HG03342 (cell line): ENCODE results near the gene NR5A2.
"Not testable (repeated sequence)": the region's sequence is repeated elsewhere in the genome, so short reads cannot be mapped to it uniquely, and the experiment has no call there.

Experiments
- ATAC-seq: cut with Tn5 transposase; IDR thresholded peaks from one replicate; pipeline ENCODE4 v1.9.1; 2021; ENCODE audit warnings: mild to moderate bottlenecking, moderate library complexity; ENCODE audit not compliant: unreplicated experiment

Gene NR5A2

DNA sequence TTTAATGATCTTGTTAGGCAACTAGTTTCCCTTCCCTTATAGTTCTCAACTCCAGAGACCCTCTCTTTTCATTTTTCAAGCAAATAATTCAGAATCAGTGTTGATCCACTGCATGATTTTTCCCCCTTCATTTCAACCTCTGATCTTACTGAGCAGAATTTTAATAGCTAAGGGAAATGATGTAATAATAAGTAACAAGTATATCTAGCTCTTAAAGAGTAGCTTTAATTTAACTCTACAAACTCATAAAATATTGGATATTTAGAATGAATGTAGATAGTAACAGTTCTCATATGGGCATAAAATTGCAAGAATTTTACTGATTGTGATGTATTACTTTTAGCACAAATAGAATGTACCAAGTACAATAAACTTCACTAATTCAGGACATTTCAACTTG lies 130.2 kb downstream of the NR5A2 start:
- ATAC-seq, result no peak

DNA sequence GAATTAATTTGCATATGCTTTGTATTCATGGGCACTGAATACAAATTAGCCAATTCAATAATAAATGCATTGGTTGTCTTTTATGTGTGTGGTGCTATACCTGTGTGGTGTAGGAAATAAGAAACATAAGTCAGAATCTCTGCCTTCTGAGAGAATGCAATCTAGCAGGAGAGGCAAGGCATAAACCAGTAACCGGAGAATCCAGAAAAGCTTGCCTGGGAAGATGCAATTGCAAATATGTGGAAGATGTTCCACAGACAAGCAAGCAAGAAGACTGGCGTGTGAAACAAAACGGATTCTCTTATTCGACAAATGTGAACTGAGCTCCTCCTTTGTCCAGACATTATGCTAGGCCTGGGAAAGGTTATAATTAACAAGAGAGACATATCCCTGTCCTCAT lies 134.3 kb downstream of the NR5A2 start:
- no peak for ATAC-seq

DNA sequence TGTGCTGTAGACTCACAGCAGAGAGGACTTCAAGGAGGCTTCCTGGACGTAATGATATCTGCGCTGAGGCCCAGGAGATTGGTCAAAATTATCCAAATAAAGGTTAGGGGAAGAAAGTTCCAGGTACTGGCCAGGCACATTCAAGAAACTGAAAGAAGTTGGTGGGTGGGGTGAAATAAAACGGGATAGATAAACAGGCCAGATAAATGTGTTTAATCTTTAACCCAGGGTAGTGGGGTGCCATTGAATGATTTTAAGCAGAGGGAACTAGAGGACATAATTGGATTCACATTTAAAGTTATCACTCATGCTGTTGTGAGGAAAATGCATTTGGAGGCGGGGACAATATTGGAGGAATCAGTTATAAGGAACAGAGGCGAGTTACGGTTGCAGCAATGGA lies 134.7 kb downstream of the NR5A2 start:
- ATAC-seq, result no peak

DNA sequence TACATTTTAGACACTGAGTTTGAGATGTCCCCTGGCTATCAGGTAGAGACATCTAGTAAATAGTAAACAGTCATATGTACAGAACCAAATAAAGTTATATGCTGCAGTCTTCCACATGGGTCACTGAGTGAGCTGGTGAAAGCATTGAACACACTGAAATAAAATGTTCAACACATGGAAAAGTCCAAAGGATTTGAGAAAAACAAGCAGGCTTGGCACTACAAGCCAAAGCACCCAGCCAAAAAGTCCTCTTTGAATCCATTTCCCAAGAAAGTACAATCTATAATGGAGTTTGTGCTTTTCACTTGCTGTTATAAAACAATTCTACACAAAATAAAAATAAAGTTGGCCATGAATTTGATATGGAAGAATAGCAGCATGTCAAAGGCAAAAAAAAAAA lies 135.4 kb downstream of the NR5A2 start:
- ATAC-seq, result no peak

DNA sequence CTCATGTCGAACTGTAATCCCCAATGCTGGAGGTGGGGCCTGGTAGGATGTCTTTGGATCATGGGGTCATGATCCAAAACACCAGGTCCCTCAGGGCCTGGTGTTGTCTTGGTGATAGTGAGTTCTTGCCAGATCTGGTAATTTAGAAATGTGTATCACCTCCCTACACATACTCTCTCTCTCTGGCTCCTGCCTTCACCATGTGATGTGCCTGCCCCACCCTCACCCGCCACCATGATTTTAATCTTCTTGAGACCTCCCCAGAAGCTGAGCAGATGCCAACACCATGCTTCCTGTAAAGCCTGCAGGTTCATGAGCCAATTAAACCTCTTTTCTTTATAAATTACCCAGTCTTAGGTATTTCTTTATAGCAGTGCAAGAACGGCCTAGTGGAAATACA lies 136.4 kb downstream of the NR5A2 start:
- no peak for ATAC-seq

DNA sequence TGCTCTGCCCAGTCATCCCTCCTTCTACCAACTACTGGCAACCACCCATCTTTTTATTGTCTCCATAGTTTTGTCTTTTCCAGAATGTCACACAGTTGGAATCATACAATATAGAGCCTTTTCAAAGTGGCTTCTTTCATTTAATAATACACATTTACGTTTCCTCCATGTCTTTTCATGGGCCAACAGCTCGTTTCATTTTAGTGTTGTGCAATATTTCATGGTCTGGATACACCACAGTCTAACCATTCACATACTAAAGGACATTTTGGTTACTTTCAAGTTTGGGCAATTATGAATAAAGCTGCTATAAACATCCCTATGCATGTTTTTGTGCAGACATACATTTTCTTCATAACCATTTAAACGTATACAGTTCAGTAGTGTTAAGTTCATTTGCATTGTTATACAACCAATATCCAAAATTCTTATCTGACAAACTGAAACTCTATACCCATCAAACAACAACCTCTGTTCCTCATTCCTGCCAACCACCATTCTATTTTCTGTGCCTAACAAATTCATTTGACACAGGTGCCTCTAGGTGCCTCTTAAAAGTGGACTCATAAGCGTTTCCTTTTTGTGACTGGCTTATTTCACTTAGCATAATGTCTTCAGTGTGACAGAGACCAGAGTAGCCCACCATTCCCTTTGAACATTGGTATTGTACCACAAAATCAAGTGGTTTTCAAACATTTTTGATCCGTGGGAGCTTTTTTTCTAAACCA lies 138.1 kb downstream of the NR5A2 start:
- no peak for ATAC-seq

DNA sequence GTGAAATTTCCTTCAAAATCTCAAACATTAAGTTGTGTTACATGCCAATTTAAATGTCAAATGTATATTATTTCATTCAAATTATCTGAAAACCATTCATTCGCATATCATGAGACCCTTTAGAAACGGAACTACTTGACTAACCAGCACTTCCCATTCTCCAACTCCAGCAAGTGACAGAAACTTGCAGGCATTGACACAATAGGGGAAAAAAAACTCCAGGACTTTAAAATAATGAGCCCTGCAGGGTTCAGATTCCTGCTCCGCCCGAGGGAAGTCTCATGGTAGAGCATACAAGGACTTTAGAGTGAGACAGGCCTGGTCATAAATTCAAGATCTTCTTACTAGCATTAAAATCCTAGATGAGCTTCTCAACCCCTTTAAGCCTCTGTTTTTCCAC lies 138.9 kb downstream of the NR5A2 start:
- no peak for ATAC-seq

DNA sequence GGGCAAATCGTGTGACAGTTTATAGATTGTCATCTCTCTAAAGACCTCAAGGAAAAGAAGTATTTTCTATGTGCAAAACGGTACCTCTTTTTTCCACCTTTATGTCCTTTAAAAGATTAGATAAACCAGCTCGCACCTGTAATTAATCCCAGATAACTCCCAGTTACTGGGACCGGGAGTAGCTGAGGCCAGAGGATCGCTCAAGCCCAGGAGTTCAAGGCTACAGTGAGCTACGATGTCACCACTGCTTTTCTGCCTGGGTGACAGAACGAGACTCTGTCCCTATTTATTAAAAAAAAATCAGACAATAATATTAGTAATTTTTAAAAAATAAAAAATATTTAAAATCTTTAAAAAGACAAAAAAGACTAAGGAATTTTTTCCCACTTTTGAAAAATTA lies 141.4 kb downstream of the NR5A2 start:
- ATAC-seq, result no peak

DNA sequence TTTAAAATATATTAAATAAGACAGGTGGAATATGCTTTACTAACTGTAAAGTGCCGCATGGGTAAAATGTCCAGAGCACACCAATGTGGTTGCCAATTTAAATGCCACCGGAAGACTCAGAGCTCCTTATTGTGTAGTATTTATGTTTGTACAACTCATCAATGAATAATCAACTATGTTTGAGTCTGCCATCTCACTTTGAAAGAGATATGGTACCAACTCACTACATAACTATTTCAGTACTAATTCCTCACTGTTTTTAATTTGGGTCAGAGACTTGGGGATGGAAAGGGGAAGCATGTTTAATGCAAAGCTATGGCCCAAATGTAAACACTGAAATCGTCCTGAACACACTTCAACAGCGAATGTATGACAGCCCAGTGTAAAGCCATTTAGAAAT lies 144.8 kb downstream of the NR5A2 start:
- ATAC-seq, result no peak

DNA sequence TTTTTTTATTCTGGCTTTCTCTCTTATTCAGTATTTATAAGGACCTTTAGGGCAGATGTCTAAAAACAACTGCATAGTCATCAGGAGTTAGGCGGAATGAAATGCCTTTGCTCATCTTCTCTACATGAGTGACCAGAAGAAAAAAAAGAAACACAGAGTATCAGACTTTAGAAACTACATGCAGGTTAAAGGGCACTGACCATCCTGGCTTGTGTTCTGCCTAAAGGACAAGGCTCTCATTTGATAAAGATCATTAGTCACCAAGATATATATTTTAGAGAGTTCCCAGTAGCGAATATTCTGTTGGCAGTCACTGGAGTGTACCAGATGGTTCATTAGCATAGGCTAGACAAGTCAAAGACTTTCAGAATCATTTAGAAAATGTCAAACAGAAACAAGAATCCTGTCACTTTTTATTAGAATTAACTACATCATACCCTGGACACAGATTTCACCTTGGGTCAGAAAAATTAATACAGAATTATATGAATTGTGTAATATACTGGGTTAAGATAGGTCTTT lies 145.6 kb downstream of the NR5A2 start:
- no peak for ATAC-seq

DNA sequence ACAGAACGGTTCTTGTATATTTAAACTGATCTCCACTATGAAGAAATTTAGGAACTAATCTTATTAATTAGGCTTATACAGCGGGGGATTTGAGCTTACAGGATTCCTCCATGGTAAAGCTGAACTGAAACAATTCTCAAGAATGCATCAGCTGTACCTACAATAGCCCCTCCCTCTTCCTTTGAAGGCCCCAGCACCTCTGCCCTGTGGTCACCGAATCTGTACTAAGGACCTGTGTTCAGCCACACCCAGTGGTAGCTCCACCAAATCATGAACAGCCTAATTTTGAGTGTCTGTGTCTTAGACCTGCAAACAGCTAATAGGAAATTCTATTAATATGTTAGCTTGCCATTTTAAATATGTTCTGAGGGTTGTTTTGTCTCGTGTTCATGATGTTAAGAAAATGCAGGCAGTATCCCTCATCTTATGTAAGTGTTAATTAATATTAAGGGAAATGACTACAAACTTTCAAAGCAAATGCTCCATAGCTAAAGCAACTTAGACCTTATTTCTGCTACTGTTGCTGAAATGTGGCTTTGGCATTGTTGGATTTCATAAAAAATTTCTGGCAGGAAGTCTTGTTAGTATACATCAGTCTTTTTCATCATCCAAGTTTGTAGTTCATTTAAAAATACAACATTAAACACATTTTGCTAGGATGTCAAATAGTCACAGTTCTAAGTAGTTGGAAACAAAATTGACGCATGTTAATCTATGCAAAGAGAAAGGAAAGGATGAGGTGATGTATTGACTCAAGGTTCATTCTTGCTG lies 147.2 kb downstream of the NR5A2 start:
- ATAC-seq, result no peak

DNA sequence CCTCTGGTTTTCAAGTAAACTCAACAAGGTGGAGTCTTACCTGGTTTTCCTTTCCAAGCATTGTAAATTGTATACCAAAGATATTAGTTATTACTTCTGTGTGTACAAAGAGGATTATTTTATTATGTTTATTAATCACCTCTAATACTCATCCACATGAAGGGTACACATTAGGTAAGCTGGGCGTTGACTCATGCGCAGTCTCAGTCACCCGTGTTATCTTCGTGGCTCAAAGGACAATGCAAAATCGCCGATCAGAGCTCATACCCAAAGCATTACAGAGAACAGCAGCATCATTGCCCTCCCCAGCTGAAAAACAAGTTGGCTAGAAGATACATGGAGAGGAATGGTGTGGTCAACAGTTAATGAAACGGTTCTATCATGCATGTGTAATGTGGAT lies 148.7 kb downstream of the NR5A2 start:
- ATAC-seq, result no peak

DNA sequence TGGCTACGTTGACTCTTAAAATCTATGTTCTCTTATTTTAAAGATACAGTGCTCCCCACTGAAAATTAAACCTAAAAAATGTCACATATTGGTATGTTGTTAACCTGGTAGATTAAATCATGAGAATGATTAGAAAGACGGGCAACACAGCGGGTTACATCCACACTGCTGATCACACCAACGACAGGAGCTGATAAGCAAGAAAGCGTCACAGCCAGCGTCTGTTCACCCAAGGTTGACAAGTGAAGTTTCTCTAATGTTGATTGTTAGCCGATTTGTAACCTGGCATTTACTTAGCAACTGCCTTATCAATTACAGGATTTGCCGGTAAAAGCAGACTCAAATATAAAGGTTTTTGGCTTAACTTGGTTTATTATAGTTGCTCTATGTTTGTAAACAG lies 149.3 kb downstream of the NR5A2 start:
- ATAC-seq, result no peak

DNA sequence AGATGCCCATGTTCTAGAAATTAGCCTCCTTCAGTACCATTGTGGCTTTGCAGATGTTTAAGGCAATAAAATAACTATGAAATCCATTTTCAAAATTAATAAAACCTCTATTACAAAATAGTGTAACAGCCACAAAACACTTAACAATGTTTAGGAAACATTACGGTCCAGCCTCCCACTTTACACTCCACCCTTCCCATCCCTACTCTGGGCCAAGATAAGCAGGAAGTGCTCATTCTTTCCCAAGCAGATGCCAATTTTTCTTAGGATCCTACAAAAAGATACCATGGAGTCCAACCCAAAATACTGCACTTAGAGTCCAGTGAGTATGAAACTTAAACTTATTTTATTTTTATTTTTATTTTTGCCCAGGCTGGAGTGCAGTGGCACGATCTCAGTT lies 150.8 kb downstream of the NR5A2 start:
- ATAC-seq, result no peak

DNA sequence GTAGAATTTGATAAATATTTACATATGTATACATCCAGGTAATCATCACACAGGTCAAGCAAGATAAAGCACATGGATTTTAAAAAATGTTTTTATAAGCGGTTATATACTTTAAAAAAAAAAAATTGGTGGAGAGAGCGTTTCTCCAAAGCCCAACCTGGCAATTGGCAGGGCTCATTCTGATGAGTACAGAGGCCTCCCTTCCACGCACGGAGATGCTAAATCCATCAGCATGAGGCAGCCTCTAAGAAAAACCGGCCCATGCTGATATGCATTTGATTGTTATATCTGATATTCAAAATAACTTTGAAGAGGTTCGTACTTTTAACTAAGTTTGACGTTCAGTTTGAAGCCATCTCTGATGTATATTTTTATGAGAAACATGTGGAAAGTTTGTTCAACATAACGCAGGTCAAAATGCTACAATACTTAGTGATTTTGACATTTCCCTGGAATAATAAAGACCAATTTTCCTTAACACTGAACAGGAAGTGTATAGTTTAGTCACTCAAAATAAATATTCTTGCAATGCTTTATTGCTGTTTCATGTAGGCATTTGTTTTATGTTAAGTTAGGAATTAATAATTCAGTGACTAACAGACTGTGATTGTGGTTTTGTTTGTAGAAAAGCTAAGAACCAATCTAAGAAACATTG lies 151.7 kb downstream of the NR5A2 start:
- ATAC-seq, result no peak

DNA sequence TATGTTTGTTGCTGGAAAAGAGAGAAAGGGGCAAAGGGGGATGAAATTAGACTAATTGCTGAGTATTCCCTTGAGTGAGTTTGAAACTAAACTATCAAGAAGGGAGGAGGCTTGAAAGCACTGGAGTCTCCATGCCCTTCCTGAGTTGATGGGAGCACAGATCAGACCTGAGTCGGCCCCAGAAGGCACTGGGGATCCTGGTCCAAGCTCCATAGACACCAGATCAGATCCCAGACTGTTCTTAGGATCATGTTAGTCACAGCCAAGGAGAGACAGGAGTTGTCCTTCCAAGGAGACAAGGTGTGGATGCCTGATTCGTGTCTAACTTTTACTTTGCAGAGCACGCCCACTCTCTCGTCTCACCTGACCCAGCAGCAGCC lies 152.3 kb downstream of the NR5A2 start:
- no peak for ATAC-seq

DNA sequence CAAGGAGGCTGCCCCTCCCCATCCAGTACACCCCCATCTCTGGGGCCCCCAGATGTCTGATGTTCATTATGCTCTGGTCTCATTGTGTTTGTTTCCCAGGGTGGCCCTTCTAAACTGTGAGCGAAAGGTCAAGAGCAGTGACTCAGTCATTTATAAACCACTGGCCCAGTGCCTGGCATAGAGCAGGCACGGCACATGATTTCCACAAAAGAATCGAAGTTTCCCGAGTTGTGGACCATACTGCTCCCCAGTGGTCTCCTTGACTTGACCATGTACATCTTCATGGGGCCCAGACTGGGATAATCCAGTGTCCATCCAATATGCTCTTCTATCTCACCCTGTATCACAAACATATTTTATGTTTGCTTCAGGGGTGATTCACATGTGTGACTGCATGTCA lies 153.3 kb downstream of the NR5A2 start:
- ATAC-seq, result no peak

DNA sequence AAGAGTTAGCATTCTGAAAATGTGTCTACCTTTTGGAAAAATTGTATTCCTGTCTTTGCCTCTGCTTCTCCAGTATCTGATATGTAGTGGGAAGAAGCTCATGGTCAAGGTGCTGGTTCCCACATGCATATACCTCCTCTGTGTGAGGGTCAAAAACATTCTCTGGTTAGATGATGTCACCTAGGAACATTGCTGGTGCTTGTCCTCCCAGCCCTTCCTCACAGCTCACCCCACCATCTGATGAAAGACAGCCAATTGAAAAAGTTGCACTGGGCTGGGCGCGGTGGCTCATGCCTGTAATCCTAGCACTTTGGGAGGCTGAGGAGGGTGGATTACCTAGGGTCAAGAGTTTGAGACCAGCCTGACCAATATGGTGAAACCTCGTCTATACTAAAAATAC lies 154.4 kb downstream of the NR5A2 start:
- no peak for ATAC-seq

DNA sequence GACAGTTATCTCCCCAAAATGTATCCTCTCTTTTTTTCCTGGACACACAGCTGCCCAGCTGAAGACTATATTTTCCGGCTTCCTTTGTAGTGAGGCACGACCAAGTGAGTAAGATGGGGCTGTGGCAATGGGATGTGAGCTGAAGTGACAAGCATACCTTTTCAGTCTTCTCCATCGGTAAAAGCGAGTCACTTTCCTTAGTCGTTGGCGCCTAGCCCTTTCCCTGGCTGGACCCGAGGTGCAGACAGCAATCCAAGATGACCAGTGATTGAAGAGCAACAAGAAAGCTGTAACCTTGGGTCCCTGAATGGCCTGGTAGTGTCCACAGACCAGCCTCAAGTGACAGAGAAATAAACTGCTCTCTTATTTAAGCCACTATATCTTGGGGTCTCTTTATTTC lies 155.2 kb downstream of the NR5A2 start:
- ATAC-seq, result no peak

DNA sequence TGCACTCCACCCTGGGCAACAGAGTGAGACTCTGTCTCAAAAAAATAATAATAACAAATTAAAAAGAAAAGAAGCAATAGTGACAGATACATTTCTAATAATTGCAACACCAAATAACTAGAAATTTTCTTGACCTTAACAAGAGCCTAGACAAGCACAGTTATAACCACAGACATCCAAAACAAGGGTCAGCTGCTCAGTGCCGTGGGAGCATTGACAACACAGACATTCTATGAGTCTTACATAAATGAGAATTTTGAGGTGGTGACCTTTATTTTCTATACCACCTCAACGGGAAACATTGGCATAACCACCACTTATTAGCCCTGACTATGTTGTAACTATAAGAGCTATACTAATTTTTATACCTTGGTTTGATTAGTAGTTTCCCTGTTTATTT lies 156.1 kb downstream of the NR5A2 start:
- no peak for ATAC-seq

DNA sequence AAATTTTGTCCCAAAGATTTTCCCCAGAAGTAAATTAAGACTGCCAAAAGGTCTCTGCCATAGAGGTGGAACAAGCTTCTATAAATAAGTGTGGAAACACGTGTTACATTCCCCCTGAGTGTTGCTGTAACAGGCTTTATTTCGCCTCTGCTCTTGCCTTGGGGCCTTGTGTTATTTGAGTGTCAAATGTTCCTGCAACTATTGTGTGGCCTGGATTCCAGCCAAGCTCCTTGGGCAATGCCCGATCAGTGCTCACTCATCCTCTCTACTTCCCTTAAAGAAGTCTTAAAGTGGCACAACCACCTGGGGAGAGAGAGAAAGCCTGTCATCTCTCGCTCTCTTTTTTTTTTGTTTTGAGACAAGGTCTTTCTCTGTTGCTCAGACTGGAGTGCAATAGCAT lies 156.7 kb downstream of the NR5A2 start:
- no peak for ATAC-seq

DNA sequence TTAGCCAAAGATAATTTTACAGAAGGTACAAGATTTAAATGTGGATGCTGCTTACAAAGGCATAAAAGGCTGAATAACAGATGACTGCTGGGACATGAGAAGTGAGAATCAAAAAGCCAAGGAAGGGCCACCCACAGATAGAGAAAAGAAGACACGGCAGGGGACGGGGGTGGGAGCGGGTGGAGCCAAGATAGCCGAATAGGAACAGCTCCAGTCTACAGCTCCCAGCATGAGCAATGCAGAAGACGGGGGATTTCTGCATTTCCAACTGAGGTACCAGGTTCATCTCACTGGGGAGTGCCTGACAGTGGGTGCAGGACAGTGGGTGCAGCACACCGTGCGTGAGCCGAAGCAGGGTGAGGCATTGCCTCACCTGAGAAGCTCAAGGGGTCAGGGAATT lies 157.7 kb downstream of the NR5A2 start:
- not testable (repeated sequence) for ATAC-seq
